ENCODE results near the gene GIMAP1. TPM values are rescaled to one million over a fixed set of nuclear protein-coding genes. Genes with fewer than 3 reads are reported as not detected.
"Not testable (repeated sequence)": the region's sequence is repeated elsewhere in the genome, so short reads cannot be mapped to it uniquely, and the experiment has no call there.

GIMAP1 gene
- 0.94 TPM for total RNA-seq

GRCh38 chr7:150716368-150716767 lies at the start of gene GIMAP1:
GIMAP1 (plus strand) TSS chr7:150716613; CDS start chr7:150719048, 2,435 bp downstream.
- no peak for DNase-seq

DNA sequence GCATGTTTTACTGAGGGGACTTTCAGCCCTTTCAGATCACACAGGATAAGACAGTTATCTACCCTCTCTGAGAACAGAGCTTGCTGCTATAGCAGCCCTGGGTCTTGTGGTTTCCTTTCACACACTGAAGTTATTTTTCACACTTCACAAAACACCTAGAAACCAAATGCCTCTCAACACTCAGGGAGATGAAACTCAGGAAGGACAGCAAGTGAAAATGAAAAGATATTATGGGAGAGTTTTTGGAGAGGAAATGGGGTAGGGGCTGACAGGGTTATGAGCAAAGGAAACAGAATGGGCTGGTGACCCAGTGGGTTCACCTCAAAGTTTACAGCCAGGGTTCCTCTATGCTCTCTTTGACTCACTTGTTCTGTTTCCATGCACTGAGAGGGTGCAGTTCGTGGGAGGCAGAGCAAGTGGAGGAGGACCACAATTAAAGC lies 47.9 kb upstream of the GIMAP1 start:
- DNase-seq = no peak

DNA sequence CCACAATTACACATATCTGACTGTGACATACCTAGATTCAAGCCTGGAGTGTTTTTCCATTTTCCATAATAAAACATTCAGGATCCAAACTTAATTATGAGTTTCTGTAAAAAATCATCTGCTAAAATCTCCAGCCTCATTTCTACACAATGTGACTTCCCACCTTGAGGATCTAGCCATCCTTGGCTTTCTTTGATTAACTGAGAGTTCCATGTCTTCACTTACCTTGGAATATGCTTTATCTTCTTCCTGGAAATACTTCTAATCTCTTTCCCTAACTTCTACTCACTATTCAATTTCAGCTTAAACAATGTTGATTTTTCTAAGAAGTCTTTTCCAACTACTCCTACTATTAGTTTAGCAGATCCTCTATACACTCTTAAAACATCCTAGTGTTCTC lies 47.4 kb upstream of the GIMAP1 start:
- no peak for DNase-seq

DNA sequence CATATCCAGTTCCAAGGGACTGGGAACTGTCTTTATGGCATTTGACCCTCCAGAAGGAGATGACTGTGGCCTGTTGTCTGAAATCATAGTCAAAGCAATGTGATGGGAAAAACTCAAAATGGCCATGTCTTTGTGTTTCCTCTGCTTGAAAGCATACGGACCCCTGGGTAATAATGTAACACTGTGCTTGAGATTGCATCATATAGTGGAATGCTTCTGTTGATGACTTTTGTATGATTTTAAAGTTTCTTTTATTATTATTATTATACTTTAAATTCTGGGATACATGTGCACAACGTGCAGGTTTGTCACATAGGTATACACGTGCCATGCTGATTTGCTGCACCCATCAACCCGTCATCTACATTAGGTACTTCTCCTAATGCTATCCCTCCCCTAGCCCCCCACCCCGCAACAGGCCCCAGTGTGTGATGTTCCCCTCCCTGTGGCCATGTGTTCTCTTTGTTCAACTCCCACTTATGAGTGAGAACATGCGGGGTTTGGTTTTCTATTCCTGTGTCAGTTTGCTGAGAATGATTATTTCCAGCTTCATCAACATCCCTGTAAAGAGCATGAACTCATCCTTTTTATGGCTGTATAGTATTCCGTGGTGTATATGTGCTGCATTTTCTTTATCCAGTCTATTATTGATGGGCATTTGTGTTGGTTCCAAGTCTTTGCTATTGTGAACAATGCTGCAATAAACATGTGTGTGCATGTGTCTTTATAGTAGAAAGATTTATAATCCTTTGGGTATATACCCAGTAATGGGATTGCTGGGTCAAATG lies 44.4 kb upstream of the GIMAP1 start:
- DNase-seq = not testable (repeated sequence)

GRCh38 chr7:150675714-150676113 lies 40.7 kb upstream of the GIMAP1 start:
- DNase-seq = no peak

- DNase-seq = not testable (repeated sequence)
Measured at GRCh38 chr7:150676276-150676675, 40.1 kb upstream of the GIMAP1 start.

DNA sequence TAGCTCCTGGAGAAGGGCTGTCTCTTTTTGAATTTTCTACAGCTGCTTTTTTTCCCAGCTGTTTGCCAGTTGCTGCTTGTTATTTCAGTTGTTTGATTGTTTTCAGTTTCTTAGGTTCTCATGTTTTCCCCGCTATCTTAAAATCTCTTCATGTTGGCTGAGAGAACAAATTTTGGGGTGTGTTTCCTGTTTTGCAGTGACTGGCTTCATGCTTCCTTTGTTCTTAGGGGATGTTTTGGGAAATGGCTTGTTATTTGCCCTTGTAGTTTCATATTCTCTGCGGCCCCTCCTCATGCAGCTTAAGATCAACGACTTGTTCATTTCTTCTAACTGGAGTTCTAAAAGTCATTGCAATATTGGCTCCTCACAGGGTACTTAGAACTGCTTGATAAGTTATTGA lies 39.6 kb upstream of the GIMAP1 start:
- DNase-seq = not testable (repeated sequence)

DNA sequence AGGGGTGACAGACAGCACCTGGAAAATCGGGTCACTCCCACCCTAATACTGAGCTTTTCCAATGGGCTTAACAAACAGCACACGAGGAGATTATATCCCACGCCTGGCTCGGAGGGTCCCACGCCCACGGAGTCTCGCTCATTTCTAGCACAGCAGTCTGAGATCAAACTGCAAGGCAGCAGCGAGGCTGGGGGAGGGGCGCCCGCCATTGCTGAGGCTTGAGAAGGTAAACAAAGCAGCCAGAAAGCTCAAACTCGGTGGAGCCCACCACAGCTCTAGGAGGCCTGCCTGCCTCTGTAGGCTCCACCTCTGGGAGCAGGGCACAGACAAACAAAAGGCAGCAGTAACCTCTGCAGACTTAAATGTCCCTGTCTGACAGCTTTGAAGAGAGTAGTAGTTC lies 37.8 kb upstream of the GIMAP1 start:
- DNase-seq = not testable (repeated sequence)

DNA sequence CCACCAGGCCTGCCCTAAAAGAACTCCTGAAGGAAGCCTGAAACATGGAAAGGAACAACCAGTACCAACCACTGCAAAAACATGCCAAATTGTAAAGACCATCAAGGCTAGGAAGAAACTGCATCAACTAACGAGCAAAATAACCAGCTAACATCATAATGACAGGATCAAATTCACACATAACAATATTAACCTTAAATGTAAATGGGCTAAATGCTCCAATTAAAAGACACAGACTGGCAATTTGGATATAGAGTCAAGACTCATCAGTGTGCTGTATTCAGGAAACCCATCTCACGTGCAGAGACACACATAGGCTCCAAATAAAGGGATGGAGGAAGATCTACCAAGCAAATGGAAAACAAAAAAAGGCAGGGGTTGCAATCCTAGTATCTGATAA lies 36.0 kb upstream of the GIMAP1 start:
- not testable (repeated sequence) for DNase-seq

DNA sequence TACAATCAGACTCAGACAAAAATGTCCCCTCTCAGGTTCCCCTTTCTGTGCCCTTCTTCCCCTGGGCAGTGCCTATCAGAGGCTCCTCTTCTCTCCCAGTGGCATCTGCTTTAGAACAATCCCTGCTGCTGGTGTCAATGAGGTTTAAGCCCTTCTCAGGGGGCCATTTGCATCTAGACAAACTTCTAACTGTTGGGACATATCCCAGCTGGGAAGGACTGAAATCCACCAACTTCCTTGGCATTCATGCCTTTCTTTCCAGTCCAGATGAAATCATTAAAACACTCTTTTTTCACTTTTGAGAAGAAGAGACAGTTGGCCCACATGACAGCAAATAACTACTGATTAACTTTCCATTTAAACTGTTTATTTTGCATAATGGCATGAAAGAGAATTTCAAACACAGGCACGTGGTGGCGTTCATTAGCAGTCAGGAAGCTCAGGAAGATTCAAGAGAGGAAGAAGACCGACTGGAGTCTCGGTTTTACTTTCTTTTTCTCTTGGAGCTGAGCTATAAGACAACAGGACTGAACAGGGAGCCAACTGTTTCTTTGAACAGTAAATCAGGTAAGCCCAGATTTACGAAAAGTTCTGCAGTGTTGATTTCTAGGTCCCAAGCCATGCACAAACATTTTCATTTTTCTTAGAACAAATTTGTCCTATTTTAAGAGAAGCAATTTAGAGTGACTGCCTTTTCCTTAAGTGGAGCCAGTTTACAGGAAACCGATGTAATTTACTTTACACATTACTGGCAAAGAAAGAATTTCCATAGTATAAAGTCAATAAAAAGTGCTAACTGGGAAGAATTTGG lies 31.0 kb upstream of the GIMAP1 start, which contains the start of gene GIMAP2:
Gene GIMAP2, plus strand, starts transcription at position 488 of the 811 bp plus-strand sequence. CDS start 1,354 bp downstream, outside the sequence.
- no peak for DNase-seq

- DNase-seq = no peak
Measured at GRCh38 chr7:150686030-150686631, 30.3 kb upstream of the GIMAP1 start.

- no peak for DNase-seq
Measured at GRCh38 chr7:150688630-150689029, 27.8 kb upstream of the GIMAP1 start.

DNA sequence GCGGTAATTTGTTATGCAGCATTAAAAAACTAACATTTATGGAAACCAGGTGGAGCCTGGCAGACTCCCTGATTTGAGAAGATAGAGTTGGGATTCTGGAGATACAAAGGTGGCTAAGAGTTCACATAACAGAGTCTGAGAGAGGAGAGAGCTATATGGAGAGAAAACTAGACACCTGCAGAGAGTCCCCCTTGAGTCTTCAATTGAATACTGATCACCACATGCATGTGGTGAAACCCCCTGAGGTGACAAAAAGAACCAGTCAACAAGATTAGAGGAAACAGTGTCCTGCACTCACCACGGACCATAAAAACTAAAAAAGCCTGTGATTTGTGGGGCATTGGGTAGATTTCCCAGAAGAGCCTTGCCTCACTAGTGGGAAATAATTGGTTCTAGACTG lies 20.8 kb upstream of the GIMAP1 start:
- DNase-seq = no peak

DNA sequence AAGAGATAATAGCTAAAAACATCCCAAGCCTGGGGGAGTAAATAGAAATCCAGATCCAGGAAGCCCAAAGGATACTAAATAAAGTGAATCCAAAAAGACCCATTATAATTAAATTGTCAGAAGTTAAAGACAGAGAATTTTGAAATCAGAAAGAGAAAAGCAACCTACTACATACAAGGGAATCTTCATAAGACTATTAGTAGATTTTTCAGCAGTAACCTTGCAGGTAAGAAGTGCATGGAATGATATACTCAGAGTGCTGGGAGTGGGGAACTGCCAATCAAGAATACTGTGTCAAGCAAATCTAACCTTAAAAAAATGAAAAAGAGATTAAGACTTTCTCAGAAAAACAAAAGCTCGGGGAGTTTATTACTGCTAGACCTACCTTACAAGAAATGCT lies 13.2 kb upstream of the GIMAP1 start:
- no peak for DNase-seq

DNA sequence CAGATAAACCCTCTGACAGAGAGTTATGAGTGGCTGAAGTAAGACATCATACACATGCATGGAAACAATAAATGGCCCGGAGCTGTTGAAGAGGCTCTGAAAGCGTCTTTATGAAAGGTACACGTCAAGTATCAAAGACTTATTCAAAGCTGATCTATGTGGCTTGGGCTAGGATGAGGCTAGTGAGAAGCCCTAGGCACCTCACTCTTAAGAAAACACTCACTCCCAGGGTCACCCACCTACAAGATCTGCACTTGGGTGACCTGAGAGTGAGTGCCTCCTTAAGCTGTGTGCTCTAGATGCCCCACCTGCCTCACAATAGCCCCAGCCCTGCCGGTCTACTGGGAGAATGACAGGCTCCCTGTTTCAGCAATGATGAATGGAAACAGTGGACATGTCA lies 1.1 kb upstream of the GIMAP1 start:
- no peak for DNase-seq

DNA sequence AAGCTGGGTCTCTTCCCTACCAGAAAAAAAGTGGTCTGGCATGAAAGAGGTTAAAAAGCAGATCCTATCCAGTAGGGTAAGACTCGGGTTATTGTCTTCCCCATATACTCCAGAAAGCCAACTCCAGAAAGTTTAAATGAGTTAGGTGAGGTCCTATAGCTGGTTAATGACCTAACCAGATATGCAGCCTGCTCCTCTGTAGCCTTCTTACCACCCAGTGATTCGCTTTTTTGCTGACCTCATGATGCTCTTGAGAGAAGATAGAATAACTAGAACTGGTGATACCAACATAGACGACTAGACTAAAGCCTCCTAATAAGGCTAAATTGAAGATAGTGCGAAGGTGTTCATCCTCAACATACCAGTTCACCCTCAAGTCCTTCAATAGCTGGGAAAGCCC lies 675 bp upstream of the GIMAP1 start:
- DNase-seq = no peak

- DNase-seq = no peak
Measured at GRCh38 chr7:150716939-150717338, 526 bp downstream of the GIMAP1 start.

DNA sequence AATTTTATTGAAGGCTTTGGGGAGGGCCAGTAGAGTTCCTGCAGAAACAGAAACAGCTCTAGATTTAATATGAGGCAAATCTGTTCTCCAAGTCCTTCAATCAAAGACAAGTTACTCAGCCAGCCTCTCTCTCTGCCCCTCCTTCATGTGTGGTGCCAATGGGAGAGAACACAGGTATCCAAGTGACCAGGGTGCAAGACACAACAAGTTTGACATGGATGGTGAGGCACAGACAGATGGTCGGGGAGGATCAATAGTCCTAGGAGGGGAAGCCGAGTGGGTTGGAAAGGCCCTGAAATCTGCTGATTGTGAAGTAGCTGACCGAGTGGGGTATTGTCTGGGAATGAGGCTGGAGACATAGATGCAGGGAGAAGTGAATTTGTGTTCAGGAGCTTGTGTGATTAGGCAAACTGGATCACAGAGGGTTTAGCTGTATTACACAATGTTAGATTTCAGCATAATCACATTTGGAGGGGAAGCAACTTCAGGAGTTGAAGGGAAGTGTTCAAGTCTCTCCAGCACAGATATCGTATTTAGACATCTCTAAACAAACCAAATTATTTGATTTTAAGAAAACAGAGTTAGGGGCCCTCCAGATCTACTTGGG lies 1.5 kb downstream of the GIMAP1 start:
- DNase-seq = no peak

DNA sequence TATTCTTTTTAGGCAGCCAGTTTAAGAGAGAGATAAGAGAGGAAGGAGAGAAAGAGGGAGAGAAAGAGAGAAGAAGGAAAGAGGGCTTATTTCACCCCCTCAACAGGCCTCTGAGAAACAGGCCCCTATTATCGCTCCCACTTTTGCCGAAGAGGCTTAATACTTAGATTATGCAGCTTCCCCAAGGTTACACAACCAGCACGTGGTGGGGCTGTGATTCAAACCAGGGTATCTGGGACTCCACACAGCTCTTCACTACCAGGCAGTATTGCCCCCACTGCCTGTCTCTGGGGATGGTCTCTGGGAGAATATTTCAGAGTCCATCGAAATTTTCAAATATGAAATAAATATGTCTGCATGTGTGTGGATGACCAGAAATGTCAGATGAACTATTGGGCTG lies 3.0 kb downstream of the GIMAP1 start:
- no peak for DNase-seq

DNA sequence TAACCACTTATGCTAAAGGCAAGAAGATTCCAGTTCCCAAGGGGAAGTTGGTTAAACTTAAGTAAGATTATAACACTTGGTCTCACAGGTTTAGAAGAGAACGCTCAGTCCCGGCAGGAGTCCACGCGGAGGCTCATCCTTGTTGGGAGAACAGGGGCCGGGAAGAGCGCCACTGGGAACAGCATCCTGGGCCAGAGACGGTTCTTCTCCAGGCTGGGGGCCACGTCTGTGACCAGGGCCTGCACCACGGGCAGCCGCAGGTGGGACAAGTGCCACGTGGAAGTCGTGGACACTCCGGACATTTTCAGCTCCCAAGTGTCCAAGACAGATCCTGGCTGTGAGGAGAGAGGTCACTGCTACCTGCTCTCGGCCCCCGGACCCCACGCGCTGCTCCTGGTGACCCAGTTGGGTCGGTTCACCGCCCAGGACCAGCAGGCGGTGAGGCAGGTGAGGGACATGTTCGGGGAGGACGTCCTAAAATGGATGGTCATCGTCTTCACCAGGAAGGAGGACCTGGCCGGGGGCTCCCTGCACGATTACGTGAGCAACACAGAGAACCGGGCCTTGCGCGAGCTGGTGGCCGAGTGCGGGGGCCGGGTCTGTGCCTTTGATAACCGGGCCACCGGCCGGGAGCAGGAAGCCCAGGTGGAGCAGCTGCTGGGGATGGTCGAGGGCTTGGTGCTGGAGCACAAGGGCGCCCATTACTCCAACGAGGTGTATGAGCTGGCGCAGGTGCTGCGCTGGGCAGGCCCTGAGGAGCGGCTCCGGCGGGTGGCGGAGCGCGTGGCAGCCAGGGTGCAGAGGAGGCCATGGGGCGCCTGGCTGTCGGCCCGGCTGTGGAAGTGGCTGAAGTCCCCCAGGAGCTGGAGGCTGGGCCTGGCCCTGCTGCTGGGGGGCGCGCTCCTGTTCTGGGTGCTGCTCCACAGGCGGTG lies 3.8 kb downstream of the GIMAP1 start:
- no peak for DNase-seq

DNA sequence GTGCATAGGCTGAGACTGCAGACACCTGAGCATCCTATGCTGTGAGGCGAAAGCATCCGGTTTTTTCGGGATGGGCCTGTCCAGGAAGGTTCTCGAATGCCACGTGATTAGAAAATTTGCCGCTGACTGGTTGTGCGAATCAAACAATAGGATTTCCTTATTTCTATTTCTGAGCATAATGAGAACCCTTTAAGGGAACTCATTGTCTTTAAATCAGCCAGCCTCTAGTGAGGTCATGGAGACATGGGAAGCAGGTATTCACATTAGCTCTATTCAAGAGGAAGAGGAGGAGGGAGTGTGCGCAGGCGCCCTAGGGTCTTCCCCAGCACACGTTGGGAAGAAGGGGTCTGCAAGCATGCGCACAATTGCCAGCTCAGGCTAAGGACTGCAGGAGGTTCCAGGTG lies 5.6 kb downstream of the GIMAP1 start:
- no peak for DNase-seq
